ENCODE measurements around the gene ARVCF.

The ARVCF gene

GRCh38 chr22:20053407-20054033 lies 36.9 kb upstream of the ARVCF start:
- no peak for DNase-seq

- no peak for DNase-seq
These were observed 36.0 kb upstream of the ARVCF start for GRCh38 chr22:20052309-20053259.

- DNase-seq, result no peak
These were observed 35.3 kb upstream of the ARVCF start for GRCh38 chr22:20051927-20052308.

- DNase-seq, result no peak
These were observed 30.1 kb upstream of the ARVCF start for GRCh38 chr22:20046730-20047129.

- DNase-seq, result no peak
These were observed 28.0 kb upstream of the ARVCF start for GRCh38 chr22:20044495-20045151.

- no peak for DNase-seq
These were observed 27.3 kb upstream of the ARVCF start for GRCh38 chr22:20043997-20044342.

GRCh38 chr22:20043057-20043996 lies 26.7 kb upstream of the ARVCF start:
- DNase-seq, result no peak

- no peak for DNase-seq
These were observed 23.9 kb upstream of the ARVCF start for GRCh38 chr22:20040327-20041200.

- DNase-seq, result no peak
These were observed 23.2 kb upstream of the ARVCF start for GRCh38 chr22:20039683-20040325.

GRCh38 chr22:20038574-20038973 lies 22.0 kb upstream of the ARVCF start:
- no peak for DNase-seq

- DNase-seq, result no peak
These were observed 20.8 kb upstream of the ARVCF start for GRCh38 chr22:20037419-20037818.

- no peak for DNase-seq
These were observed 20.1 kb upstream of the ARVCF start for GRCh38 chr22:20036535-20037392.

GRCh38 chr22:20036084-20036482 lies 19.5 kb upstream of the ARVCF start:
- DNase-seq, result no peak

- no peak for DNase-seq
These were observed 18.9 kb upstream of the ARVCF start for GRCh38 chr22:20035375-20036083.

GRCh38 chr22:20034143-20034542 lies 17.5 kb upstream of the ARVCF start:
- DNase-seq, result no peak

GRCh38 chr22:20033045-20033706 lies 16.6 kb upstream of the ARVCF start:
- no peak for DNase-seq

- DNase-seq, result no peak
These were observed 15.9 kb upstream of the ARVCF start for GRCh38 chr22:20032407-20032991.

GRCh38 chr22:20031732-20032406 lies 15.2 kb upstream of the ARVCF start:
- no peak for DNase-seq
